Measurements from ENCODE around the gene COL2A1. TPM values are rescaled to one million over a fixed set of nuclear protein-coding genes. Genes with fewer than 3 reads are reported as not detected.

COL2A1 gene
- total RNA-seq, 4 donors from 2014 or later, result not detected

GRCh38 chr12:48044396-48044795, 40.1 kb upstream of the COL2A1 start:
- TF ChIP-seq CTCF (IDR thresholded peaks at IDR 0.05; ENCODE audit: low read depth), result no peak

- no peak for TF ChIP-seq CTCF (IDR thresholded peaks at IDR 0.05; ENCODE audit: low read depth)
Observed at GRCh38 chr12:48043771-48044170, 39.5 kb upstream of the COL2A1 start.

- no peak for TF ChIP-seq CTCF (IDR thresholded peaks at IDR 0.05; ENCODE audit: low read depth)
Observed at GRCh38 chr12:48041591-48042423, 37.5 kb upstream of the COL2A1 start.

DNA sequence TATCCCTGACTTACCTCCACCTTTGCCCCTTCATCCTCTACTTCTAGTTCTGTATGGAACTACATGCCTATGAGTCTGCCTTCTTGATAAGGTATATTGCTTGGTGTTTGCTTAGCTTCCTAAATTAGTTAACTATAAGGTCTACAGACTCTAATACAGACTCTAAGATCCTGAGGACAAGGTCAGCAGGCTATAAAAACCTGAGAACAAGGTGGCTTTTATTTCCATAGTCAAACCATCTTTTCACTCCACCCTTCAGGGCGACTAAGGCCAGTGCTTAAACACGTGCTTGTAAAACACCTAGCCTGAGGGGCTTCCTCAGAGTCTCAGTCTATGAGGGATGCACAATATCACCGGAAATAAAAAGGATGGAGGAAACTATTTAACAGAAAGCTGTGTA, 36.1 kb upstream of the COL2A1 start:
- no peak for TF ChIP-seq CTCF (IDR thresholded peaks at IDR 0.05; ENCODE audit: low read depth)

DNA sequence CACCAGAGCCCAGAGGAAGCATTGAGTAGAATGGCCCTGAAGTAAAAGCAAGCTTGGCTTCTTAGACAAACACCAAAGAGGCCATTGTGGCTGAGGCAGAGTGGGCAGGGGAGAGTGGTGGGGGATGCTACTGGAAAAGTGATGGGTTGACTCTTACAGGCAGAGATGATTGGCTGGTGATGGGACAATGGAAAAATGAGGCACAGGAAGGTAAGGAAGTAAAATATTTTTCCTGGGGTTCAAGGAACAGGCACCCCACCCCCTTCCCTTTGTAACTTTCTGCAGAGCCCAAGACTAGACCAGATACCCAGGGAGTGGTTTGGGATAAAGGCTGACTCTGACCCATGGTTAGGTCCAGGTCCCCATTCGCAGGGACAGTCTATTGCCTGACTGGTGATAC, 34.9 kb upstream of the COL2A1 start:
- TF ChIP-seq CTCF (IDR thresholded peaks at IDR 0.05; ENCODE audit: low read depth), result no peak

GRCh38 chr12:48038085-48038484, 33.8 kb upstream of the COL2A1 start:
- no peak for TF ChIP-seq CTCF (IDR thresholded peaks at IDR 0.05; ENCODE audit: low read depth)

DNA sequence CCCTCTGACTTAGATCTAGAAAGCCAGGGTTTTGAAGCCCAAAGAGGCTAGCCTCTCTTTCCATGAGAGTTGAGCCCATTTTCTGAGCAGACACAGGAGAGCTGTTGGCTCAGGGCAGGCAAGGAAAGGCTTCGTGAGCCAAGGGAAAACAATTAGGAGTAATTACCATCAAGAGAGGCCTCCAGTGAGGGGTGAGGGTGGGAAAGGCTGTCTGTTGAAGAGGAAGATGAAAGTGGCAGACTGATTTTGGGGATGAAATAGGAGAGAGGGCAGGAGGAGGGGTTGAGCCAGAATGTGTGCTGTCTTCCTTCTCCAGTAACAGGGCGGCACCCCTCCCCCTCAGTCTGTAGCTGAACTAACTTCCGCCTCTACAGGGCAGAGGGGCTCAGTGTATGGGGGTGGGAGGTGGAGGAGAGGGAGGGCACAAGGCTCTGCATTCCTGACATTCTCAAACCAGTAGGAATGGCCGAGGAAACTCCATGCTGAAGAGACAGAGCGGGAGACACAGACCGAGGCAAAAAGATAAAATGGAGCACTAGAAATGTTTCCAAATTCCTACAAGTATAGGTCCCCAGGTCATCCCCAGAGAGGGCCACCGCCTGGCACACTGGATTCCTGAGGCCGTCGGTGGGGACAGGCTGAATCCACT, 33.1 kb upstream of the COL2A1 start:
- TF ChIP-seq CTCF (IDR thresholded peaks at IDR 0.05; ENCODE audit: low read depth), result no peak

Data from subcutaneous adipose tissue (tissue), 4 donors.